Tibial nerve (tissue), 4 donors: Measurements from ENCODE around the gene GLRX2.

ENCODE experiments used
- CTCF ChIP-seq, 5 experiments: fragments of 200-600 bp in 3 of 5; fragments of 450-650 bp in 2 of 5; sonication (generic) in 3 of 5; IDR thresholded peaks; one replicate each; pipeline ENCODE4 v1.5.1; 2016 to 2019; ENCODE audit warnings: antibody characterized with exemption in 5 of 5, mild to moderate bottlenecking in 3 of 5, moderate library complexity in 2 of 5
- EP300 ChIP-seq, 2 donors: sonication (generic); formaldehyde crosslinking; IDR thresholded peaks; one replicate each; pipeline ENCODE4 v1.6.1; 2017; ENCODE audit warnings: antibody characterized with exemption in 2 of 2, mild to moderate bottlenecking in 1 of 2
- POLR2A ChIP-seq, 2 donors: fragments of 450-650 bp; IDR thresholded peaks; one replicate each; pipeline ENCODE4 v1.6.1; 2017; ENCODE audit warnings: antibody characterized with exemption in 2 of 2, mild to moderate bottlenecking in 2 of 2, moderate library complexity in 2 of 2

GRCh38 chr1:193065954-193066353 is 39.3 kb downstream of the GLRX2 start:
- TF ChIP-seq CTCF (IDR thresholded peaks at IDR 0.05) (no peak), EP300 (IDR thresholded peaks at IDR 0.05) (no peak), POLR2A (IDR thresholded peaks at IDR 0.05) (no peak)
